EH (cell line): ENCODE measurements around the gene TMEM184A.
"Not testable (repeated sequence)": the region's sequence is repeated elsewhere in the genome, so short reads cannot be mapped to it uniquely, and the experiment has no call there.

ENCODE experiments used
- DNase-seq: peaks from one replicate; pipeline ENCODE4 v3.0.0-alpha.2; 2015; ENCODE audit warnings: low read depth

TMEM184A gene

DNA sequence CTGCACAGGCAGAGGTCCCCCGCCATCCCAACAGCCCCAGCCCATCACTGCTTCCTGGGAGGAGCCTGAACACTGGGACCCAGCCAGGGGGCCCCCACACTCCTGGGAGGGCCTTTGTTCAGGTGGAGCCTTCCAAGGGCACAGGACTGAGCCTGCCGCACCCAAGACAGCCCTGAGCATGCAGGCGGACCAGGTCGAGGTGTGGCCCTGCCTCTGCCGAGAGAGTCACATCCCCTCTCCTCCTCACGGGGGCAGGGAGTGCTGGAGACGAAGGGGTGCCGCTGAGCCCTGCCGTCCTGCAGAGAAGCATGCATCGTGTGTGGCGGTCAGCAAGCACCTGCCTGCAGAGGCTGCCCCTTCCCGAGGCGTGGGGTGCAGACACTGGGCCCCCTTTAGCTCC is 32.8 kb downstream of the TMEM184A start:
- DNase-seq, result no peak

DNA sequence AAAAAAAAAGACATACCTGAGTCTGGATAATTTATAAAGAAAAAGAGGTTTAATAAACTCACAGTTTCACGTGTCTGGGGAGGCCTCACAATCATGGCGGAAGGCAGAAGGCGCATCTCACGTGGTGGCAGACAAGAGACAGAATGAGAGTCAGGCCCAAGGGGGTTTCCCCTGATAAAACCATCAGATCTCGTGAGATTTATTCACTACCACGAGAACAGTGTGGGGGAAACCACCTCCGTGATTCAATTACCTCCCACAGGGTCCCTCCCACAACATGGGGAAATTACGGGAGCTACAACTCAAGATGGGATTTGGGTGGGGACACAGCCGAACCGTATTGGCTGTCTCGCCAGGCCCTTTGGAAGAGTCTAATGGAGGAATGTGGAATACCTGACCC is 34.5 kb downstream of the TMEM184A start:
- no peak for DNase-seq

DNA sequence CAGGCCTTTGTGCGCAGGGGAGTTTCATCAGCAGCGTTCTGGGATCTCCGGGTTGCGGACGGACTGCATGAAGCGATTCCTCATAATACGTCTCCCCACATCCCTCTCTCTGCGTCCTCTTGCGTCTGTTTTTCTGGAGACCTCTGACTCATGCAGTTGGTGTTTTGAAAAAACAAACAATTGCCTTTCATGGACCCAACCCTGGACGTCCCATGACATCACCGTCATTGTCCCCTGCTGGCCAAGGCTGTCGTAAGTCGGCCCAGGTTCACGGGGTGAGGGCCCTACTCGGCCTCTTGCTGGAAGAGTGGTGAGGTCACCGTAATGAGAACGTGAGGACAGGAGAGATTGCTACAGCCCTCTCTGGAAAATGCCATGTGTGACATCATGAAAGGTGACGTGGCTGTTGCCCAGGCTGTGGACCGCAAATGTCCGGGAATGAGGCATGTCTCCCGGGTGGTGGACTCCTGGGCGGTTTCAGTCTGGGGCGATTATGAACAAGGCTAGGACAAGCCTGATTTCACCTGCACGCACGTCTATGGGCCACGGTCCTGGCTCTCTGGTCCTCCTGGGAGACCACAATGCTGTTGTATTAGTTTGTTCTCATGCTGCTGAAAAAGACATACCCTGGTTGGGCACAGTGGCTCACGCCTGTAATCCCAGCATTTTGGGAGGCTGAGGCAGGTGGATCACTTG is 35.3 kb downstream of the TMEM184A start:
- DNase-seq, result peak; percentile 85

DNA sequence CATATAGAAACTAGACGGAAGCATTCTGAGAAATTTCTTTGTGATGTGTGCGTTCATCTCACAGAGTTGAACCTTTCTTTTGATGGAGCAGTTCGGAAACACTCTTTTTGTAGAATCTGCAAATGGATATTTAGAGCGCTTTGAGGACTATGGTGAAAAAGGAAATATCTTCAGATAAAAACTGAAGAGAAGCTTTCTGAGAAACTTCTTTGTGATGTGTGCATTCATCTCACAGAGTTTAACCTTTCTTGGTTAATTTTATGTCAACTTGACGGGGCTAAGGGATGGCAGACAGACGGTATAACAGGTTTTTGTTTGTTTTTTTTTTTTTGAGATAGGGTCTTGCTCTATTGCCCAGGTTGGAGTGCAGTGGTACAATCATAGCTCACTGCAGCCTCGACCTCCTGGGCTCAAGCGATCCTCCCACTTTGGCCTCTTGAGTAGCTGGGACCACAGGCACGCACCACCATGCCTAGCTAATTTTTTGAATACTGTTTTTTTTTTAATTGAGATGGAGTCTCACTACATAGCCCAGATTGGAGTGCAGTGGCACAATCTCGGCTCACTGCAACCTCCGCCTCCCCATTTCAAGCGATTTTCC is 36.6 kb downstream of the TMEM184A start:
- DNase-seq, result not testable (repeated sequence)

DNA sequence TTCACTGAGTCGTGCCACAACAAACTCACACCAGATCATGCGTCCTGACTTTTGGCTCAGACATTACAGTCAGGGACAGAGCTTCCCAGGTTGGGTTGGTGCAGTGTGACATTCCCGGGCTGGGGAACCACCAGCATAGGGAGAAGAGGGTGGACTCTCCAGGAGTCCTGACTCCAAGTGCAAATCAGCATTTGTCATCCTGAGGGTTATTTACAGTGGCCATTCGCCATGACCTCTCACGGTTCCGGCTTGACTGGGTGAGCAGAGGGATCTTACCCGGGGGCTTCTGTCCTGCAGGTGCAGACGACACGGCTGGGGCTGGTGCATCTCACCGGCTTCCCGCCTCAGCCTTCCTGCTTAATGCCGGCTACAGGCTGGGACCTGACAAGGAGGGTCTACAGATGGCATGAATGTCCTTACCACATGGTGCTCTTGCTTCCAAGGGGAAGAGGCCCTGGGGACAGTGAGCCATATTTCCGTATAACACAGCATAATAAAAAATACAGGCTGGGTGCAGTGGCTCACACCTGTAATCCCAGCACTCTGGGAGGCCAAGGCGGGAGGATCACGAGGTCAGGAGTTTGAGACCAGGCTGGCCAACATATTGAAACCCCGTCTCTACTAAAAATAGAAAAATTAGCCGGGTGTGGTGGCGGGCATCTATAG is 39.3 kb downstream of the TMEM184A start:
- peak; percentile 46 for DNase-seq

DNA sequence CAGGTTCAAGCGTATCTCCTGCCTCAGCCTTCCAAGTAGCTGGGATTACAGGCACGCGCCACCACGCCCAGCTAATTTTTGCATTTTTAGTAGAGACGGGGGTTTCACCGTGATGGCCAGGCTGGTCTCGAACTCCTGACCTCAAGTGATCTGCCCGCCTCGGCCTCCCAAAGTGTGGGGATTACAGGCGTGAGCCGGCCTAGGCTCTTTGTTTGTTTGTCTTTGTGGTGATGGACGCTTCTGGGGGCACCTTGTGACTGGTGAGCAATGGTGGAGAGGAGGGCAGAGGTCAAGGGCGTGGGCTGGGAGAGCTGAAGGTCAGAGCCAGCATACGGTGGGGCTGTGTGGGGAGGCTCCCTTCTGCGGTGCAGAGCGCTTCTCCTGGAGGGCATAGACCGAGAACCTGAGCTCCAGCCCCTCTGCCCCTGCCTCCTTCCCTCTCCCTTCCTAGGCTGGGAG is 40.5 kb downstream of the TMEM184A start:
- DNase-seq, result not testable (repeated sequence)

DNA sequence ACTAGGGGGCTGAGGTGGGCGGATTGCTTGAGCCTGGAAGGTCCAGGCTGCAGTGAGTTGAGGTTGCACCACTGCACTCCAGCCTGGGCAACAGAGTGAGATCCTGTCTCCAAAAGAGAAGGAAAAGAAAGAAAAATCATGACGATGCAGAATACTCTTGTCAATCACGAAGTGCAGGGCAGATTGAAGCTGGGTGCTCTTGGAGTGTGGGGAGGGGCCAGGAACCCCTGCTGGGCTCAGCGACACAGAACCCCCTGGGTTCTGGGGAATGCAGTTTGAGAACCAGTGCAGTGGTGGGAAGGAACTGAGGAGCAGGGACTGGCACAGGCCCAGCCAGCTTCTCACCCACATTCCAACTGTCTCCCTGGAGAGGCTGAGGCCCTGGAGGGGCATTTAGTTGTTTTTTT is 41.0 kb downstream of the TMEM184A start:
- DNase-seq, result peak; percentile 67

DNA sequence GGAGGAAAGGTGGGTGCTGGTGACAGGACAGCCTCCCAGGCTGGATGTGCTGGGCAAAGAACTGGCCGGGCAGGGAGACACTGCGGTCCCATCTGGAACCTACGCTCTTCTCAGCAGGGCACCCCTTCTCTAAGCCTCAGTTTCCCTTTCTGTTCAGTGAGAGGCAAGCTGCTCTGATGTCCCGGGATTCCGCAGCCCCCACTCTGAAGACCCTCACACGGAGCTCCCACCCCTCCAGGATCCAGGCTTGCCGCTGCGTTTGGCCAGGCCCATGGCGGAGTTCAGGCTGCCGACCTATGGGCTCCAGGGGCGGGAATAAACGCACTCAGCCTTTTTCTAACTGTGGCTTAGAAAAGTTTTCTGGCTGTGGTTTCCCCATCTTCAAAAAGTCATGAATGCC is 41.6 kb downstream of the TMEM184A start:
- no peak for DNase-seq

DNA sequence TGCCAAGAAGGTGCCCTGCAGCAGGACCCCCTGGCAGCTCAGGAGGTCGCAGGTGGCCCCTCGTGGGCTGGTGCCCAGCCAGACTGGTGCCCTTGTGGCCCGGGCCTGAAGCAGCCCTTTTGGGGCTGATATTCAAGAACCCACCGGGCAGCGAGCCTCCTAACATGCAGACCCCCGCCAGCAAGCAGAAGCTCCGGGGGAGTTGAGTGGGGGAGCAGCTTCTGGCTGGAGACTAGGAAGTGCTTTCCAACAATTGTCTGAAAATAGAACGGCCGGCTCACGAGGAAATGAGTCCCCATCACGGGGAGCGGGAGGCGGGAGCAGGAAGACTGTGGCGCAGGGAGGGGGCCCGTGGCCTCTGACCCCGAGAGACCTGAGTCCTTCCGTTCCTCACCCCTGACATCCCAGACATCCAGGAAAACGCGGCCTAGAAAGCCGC is 42.3 kb downstream of the TMEM184A start:
- peak; percentile 49 for DNase-seq

DNA sequence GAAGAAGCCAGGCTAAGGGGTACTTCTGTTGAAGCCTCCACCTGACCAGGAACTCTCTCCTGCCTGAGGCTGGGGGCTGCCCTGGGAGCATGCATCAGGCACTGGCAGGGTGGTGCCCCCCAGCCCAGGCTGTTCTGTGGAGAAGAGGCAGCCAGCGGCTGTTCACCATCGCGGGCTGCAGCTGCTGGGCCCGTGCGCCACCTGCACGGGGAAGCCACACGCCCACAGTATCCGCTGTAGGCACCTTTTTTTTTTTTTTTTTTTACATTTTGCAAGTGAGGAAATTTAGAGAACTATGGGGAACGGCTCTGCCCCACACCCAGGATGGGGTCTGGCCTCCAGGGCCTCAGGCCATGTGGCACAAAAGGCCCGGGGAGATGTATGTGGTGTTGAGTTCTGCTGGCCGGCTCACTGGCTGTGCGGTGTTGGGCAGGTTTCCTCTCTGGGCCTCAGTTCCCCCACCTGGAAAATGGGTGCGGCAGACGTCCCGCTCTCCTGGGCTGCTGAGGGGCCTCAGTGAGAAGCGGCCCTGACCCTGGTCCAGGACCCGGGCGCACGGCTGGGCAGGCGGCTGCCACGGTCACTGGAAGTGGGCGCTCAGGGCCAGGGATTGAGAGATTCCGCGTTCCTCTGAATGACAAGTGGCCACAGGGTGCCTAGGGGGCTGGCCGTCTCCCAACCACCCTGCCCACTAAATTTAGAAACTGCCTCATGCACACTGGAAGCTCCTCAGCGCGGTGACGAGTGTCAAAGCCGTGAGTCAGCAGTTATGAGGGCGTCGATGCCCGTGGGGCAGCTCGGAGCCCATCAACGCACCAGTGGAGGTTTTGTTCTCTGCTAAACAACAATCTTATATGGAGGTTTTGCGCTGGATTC is 43.0 kb downstream of the TMEM184A start:
- DNase-seq, result peak; percentile 98

DNA sequence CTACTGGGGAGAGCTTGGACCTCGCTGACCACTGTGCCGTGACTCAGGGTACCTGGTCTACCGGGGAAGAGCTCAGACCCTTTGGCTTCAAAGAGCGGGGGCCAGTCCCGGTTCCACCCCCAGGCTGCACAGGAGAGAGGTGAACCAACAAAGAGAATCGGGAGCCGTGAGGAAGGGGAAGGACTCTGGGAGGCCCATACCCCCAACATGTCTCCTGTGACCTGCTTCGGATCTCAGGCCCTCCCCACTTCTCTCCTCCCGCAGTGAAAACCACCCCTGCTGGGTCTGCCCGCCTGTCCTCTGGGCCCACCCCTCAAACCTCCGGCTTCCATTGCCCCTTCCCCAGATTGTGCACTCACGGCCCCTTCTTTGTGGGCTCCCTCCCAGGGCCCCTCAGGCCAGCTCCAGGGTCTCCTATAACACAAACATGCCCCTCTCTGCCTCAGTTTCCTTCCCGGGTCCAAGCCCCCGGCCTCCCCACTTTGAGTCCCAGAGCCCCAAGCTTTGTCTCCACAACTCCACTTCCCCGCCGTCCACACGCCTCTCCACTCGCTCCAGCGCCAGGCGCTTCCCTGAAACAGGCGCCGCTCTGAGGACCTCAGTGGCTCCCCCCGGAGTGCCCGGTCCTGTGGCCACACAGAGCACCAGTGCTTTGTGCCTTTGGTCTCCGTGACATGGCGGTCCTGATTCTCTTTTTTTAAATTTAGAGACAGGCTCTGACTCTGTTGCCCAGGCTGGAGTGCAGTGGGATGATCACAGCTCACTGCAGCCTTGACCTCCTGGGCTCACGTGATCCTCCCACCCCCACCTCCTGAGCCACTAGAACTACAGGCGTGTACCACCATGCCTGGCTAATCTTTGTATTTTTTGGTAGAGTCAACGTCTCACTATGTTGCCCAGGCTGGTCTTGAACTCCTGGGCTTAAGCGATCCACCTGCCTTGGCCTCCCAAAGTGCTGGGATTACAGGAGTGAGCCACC is 44.3 kb downstream of the TMEM184A start:
- no peak for DNase-seq

DNA sequence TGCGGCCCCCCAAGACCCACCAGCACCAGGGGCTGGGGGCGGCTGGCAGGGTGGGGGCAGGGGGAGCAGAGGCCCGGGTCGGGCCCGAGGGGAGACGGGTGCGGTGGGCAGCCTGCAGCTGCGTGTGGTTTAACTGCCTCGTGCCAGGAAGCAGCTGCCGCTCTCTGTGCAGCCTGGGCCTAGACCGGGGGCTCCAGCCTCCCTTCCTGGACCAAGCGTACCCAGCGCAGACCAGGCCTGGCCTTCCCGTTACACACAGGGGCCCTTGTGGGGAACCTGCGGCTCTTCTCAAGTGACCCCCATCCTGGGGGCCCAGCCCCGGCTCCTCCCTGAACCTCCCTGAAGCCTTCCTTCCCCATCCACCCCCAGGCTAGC is 45.2 kb downstream of the TMEM184A start:
- no peak for DNase-seq

DNA sequence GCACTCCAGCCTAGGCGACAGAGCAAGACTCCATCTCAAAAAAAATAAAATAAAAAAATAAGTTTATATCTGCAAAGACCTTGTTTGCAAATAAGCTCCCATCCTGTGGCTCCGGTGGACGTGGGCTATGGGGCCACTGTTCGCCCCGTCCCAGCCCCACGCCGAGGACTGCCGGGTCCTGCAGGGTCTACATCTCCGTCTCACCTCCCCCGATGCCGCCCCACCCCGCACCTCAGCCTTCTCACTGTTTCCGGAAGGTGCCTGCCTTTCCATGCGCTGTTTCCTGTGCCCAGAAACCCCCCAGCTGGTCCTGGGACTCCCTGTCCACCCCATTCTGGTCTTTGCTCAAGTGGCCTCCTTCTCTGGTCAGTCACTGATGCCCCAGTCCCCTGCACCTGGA is 46.8 kb downstream of the TMEM184A start:
- no peak for DNase-seq

DNA sequence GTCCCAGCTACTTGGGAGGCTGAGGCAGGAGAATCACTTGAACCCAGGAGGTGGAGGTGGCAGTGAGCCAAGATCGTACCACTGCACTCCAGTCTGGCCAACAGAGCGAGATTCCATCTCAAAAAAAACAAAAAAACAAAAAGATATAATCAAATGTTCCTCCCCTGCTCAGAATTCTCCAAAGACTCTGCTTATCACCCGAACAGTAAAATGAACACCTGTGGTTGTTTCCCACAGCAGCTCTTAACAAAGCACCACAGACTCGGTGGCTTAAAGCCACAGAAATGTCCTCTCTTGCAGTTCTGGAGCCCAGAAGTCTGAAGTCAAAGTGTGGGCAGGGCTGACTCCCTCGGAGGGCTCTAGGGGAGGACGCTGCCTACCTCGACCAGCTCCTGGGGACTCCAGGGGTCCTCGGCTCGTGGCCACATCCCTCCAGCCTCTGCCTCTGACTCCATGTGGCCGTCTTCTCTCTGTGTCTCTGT is 47.7 kb downstream of the TMEM184A start:
- DNase-seq, result no peak

DNA sequence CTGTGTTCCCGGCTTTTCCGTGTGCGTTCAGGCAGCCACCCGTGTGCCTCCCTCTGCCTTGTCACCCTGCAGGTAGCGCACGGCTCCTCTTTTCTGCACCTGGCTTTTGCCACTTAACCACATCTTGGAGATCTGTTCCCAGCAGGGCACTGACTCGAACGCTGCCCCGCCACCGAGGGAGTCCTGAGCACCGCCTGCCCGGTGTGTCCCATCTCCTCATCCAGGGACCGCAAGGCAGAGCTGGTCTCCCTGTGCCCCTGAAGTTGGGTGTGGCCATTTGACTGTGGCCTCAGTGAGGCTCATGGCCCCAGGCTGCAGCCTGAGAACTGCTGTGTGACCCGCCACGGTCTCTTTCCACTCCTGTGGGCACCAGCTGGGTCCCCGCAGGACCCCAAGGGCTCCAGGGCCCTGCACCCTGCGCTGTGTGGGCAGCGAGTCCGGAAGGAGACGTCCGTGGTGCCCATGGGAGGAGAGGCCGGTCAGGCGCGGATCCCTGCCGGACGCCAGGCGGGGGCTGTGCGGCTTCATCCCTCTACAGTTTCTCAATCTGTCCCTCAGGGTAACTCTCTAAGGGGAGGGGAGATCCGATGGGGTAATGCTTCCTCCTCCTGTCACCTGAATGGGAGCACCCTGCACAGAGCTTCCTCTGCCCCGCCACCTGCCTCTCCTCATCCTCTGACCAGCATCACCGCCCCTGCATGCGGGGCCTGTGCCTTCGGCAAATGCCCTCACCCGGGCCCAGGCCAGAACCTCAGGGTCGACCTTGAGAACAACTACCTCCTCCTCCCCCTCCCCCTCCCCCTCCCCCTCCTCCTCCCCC is 50.1 kb downstream of the TMEM184A start:
- DNase-seq, result no peak

DNA sequence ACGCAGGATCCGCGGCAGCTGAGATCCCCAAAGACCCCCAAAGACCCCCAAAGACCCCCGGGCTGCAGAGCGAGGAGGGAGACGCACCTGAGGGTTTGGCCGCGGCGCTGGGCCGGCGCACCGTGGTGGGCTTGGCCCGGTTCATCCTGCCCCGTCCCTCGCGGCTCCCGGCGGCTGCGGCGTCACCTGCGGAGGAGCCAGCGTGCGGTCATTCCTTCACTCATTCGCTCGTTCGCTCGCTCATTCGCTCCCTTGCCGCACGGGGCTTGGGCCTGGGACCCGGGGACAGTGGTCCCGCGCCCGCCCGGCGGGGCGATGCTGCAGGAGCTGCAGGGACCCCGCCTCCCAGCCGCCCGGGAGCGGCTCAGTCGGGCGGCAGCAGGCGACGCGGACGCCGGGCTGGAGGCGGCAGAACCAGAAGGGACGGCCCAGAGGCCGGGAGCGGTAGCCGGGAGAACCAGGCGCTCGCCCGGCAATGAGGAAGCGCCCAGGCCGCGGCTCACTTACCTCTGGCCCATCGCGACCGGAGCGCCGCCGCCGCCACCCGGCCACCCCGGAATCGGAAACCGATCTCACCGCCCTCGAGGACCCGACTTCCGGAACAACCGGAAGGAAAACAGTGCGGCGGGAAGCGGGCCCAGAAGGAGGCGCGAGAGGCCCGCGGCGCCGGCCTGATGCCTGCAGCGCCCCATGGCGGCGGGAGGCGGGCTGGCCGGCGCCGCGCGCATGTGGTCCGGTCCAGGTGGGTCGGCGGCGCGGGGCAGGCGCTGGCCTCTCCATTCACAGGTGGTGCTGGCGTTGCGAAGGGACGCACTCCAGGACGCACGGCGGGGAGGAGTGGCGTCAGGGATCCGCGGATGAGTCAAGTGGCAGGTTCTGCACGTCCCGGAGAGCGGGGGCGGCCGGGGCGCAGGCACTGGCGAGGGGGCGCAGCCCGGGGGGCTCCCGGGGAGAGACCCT is 51.9 kb downstream of the TMEM184A start, which contains the start of gene INTS1:
Gene INTS1, minus strand, starts transcription at position 574 of the 960 bp plus-strand sequence. Its CDS starts 429 bp downstream, at position 145.
- peak; percentile 90 for DNase-seq

DNA sequence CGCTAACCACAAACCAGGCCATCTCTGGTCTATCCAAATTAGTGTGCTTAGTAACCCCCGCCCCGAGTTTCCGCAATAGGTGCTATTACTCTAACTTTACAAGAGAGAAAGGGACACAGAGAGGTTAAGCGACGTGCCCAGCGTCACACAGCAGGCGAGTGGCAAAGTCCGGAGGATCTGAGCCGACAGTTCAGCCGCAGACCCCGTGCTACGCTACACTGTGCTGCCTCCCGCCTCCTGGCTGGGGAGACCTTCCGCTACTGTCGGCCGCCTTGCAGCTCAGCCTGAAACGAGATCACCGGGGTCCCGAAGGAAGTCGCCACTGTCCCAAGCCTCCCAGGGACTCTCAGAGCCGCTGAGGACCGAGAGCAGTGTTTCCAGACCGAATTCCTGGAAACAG is 52.6 kb downstream of the TMEM184A start:
- no peak for DNase-seq

DNA sequence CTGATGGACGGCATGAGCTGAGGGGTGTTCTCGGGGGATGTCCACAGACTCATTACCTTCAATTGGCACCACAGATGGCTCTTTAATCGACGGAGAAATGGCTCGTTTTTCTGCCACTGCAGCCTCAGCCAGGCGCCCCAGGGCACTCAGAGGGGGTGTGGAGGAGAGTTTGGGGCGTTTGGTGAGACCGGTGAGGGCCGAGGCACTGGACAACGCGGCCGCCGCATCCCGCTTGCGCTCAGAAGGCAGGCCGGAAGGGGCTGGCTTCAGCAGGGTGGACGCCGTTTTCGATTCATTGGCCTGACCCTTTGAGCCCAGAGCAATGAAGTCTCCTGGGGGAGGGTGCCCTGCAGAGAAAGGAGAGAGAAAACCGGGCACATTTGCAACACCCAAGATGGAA is 53.2 kb downstream of the TMEM184A start:
- DNase-seq, result no peak
